ENCODE measurements around the gene ARID1B.

ARID1B gene

DNA sequence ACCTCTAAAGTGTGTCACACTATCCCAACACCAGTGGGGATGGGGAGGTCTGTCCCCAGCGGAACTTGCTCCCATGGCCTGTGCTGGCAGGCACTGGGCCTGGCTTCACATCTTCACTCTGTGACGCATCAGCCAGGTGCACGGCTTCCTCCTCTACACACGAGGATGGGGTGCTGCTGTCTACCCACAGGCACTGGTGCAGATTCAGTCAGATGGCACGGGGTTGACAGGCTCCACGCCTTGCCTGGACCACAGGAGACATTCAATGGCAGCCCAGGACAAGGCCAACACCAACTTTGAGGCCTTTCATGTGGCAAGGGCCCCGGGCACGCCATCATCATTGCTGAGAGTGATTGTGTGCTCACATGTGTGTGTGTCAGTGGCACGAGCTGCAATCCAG lies 453.7 kb downstream of the ARID1B start:
- no peaks in the 10 kb centered on the region for H3K36me3 ChIP-seq (ENCODE audit: control insufficient read depth in 2 of 2, insufficient read depth in 1 of 2, low read length in 2 of 2)
- no peaks in the 10 kb centered on the region for H3K9me3 ChIP-seq (ENCODE audit: control insufficient read depth, insufficient read depth, low read depth, low read length)
- H3K4me1 ChIP-seq (ENCODE audit: control insufficient read depth, insufficient read depth, low read length), result no peaks in the 10 kb centered on the region
- POLR2A ChIA-PET, result no interaction called here
- TF ChIP-seq ZBTB1 (tag by site-specific recombination; IDR thresholded peaks at IDR 0.05) (no peak), WT1 (tag by site-specific recombination; IDR thresholded peaks at IDR 0.05) (no peak), SP3 (tag by site-specific recombination; IDR thresholded peaks at IDR 0.05) (no peak), ZNF76 (tag by site-specific recombination; IDR thresholded peaks at IDR 0.05; ENCODE audit: borderline replicate concordance, low read depth) (no peak), ZNF596 (tag by site-specific recombination; IDR thresholded peaks at IDR 0.05) (no peak), ZNF138 (tag by site-specific recombination; IDR thresholded peaks at IDR 0.05; ENCODE audit: borderline replicate concordance) (no peak), ZBTB20 (tag by site-specific recombination; IDR thresholded peaks at IDR 0.05) (no peak), ZNF211 (tag by site-specific recombination; IDR thresholded peaks at IDR 0.05; ENCODE audit: low read depth) (no peak), SETDB1 (IDR thresholded peaks at IDR 0.05; ENCODE audit: insufficient read length, low read length) (no peak), ZNF629 (tag by site-specific recombination; IDR thresholded peaks at IDR 0.05) (no peak)
- TF ChIP-seq, protein P1, sequence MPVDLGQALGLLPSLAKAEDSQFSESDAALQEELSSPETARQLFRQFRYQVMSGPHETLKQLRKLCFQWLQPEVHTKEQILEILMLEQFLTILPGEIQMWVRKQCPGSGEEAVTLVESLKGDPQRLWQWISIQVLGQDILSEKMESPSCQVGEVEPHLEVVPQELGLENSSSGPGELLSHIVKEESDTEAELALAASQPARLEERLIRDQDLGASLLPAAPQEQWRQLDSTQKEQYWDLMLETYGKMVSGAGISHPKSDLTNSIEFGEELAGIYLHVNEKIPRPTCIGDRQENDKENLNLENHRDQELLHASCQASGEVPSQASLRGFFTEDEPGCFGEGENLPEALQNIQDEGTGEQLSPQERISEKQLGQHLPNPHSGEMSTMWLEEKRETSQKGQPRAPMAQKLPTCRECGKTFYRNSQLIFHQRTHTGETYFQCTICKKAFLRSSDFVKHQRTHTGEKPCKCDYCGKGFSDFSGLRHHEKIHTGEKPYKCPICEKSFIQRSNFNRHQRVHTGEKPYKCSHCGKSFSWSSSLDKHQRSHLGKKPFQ (tag by site-specific recombination; IDR thresholded peaks at IDR 0.05), result no peak
- TF ChIP-seq, protein P2, sequence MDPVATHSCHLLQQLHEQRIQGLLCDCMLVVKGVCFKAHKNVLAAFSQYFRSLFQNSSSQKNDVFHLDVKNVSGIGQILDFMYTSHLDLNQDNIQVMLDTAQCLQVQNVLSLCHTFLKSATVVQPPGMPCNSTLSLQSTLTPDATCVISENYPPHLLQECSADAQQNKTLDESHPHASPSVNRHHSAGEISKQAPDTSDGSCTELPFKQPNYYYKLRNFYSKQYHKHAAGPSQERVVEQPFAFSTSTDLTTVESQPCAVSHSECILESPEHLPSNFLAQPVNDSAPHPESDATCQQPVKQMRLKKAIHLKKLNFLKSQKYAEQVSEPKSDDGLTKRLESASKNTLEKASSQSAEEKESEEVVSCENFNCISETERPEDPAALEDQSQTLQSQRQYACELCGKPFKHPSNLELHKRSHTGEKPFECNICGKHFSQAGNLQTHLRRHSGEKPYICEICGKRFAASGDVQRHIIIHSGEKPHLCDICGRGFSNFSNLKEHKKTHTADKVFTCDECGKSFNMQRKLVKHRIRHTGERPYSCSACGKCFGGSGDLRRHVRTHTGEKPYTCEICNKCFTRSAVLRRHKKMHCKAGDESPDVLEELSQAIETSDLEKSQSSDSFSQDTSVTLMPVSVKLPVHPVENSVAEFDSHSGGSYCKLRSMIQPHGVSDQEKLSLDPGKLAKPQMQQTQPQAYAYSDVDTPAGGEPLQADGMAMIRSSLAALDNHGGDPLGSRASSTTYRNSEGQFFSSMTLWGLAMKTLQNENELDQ (tag by site-specific recombination; IDR thresholded peaks at IDR 0.05; ENCODE audit: low read depth), result no peak
- CTCF ChIA-PET, result no interaction called here
- no peak overlapping the region for H3K4me3 ChIP-seq (ENCODE audit: low read depth, low read length)
- no peak overlapping the region for H3K27ac ChIP-seq (ENCODE audit: extremely low read depth, low read depth, low read length)

DNA sequence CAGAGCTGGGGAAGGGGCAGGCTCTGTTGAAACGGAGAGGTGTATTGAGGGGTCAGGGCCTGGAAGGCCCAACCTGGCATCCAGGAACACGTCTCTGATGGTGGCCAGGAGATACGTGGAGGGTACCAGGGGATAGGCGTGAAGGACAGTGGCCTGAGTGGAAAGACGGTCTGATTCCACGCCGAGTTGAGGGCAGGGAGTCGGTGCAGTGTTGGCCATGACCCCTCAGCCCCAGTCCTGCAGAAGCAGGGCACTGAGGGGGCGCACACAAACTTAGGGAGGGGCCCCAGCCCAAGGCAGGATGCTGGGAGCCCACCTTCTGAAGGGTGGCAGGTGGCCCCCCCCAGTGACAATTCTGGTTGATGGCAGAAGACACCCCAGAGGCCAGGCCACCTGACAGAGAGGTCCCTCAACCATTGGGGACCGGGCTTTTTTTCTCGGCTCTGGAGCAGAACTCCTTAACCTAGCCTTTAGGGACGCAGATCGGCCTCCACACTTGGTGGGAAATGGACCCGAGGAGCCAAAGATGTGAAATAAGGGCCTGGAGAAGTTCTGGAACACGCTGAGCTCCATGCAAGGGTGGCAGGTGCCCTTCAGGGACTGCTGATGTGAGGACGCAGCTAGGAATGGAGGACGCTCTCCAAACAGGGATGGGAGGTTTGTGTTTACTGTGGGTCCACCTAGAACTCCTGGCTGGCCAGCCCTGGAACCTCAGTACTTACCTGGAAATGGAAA lies 455.1 kb downstream of the ARID1B start:
- Histone ChIP-seq H3K36me3 (ENCODE audit: control insufficient read depth in 2 of 2, insufficient read depth in 1 of 2, low read length in 2 of 2) (no peaks in the 10 kb centered on the region), H3K9me3 (ENCODE audit: control insufficient read depth, insufficient read depth, low read depth, low read length) (no peaks in the 10 kb centered on the region), H3K4me1 (ENCODE audit: control insufficient read depth, insufficient read depth, low read length) (no peaks in the 10 kb centered on the region), H3K4me3 (ENCODE audit: low read depth, low read length) (no peak overlapping the region), H3K27ac (ENCODE audit: extremely low read depth, low read depth, low read length) (no peak overlapping the region)
- ChIA-PET CTCF (interaction anchor here (0.8 to 1.8 kb wide), 3 partner anchors 9 to 671 kb away, joined by 3 to 5 read pairs (median 3); no protein-coding TSS in a partner anchor), POLR2A (no interaction called here)
- TF ChIP-seq ZNF366 (tag by site-specific recombination; conservative IDR thresholded peaks at IDR 0.05) (no peak), ZNF354C (tag by site-specific recombination; IDR thresholded peaks at IDR 0.05; ENCODE audit: borderline replicate concordance, low read depth) (no peak), ZNF701 (tag by site-specific recombination; IDR thresholded peaks at IDR 0.05) (no peak), ZXDB (tag by site-specific recombination; IDR thresholded peaks at IDR 0.05) (no peak), ZNF560 (tag by site-specific recombination; IDR thresholded peaks at IDR 0.05; ENCODE audit: borderline replicate concordance) (no peak), ZNF707 (tag by site-specific recombination; IDR thresholded peaks at IDR 0.05) (no peak), RBAK (tag by site-specific recombination; IDR thresholded peaks at IDR 0.05) (no peak), ZNF792 (tag by site-specific recombination; IDR thresholded peaks at IDR 0.05) (no peak), KLF10 (tag by site-specific recombination; IDR thresholded peaks at IDR 0.05) (no peak), ZNF266 (tag by site-specific recombination; IDR thresholded peaks at IDR 0.05; ENCODE audit: low read depth) (no peak), ZNF2 (tag by site-specific recombination; IDR thresholded peaks at IDR 0.05) (no peak)
- TF ChIP-seq, protein P3, sequence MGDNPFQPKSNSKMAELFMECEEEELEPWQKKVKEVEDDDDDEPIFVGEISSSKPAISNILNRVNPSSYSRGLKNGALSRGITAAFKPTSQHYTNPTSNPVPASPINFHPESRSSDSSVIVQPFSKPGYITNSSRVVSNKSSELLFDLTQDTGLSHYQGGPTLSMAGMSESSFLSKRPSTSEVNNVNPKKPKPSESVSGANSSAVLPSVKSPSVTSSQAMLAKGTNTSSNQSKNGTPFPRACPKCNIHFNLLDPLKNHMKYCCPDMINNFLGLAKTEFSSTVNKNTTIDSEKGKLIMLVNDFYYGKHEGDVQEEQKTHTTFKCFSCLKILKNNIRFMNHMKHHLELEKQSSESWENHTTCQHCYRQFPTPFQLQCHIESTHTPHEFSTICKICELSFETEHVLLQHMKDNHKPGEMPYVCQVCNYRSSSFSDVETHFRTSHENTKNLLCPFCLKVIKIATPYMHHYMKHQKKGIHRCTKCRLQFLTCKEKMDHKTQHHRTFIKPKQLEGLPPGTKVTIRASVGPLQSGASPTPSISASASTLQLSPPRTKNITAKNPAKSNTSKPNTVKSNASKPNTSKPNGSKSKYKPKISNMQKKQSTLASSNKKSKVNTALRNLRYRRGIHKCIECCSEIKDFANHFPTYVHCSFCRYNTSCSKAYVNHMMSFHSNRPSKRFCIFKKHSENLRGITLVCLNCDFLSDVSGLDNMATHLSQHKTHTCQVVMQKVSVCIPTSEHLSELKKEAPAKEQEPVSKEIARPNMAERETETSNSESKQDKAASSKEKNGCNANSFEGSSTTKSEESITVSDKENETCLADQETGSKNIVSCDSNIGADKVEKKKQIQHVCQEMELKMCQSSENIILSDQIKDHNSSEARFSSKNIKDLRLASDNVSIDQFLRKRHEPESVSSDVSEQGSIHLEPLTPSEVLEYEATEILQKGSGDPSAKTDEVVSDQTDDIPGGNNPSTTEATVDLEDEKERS (tag by site-specific recombination; IDR thresholded peaks at IDR 0.05), result no peak
- TF ChIP-seq, protein P4, sequence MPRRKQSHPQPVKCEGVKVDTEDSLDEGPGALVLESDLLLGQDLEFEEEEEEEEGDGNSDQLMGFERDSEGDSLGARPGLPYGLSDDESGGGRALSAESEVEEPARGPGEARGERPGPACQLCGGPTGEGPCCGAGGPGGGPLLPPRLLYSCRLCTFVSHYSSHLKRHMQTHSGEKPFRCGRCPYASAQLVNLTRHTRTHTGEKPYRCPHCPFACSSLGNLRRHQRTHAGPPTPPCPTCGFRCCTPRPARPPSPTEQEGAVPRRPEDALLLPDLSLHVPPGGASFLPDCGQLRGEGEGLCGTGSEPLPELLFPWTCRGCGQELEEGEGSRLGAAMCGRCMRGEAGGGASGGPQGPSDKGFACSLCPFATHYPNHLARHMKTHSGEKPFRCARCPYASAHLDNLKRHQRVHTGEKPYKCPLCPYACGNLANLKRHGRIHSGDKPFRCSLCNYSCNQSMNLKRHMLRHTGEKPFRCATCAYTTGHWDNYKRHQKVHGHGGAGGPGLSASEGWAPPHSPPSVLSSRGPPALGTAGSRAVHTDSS (tag by site-specific recombination; IDR thresholded peaks at IDR 0.05), result no peak

Measured in HEK293 (cell line).